ENCODE results near the gene PARS2.

Gene PARS2

GRCh38 chr1:54754486-54755285 is 9.6 kb downstream of the PARS2 start:
- in situ Hi-C loops (cut with HindIII; ENCODE audit: low pct_unique_long_range_greater_than_20kb, low sequenced_read_pairs) = no loop called here
- TF ChIP-seq JUND (IDR thresholded peaks at IDR 0.05; ENCODE audit: low read depth) = no peak
- no peak for DNase-seq (ENCODE audit: low read depth in 1 of 2, low spot score in 1 of 2)

- no peak for TF ChIP-seq JUND (IDR thresholded peaks at IDR 0.05; ENCODE audit: low read depth)
- DNase-seq (ENCODE audit: low read depth in 1 of 2, low spot score in 1 of 2) = no peak
- in situ Hi-C loops (cut with HindIII; ENCODE audit: low pct_unique_long_range_greater_than_20kb, low sequenced_read_pairs) = no loop called here
These were observed 10.3 kb downstream of the PARS2 start for GRCh38 chr1:54754045-54754444.

DNA sequence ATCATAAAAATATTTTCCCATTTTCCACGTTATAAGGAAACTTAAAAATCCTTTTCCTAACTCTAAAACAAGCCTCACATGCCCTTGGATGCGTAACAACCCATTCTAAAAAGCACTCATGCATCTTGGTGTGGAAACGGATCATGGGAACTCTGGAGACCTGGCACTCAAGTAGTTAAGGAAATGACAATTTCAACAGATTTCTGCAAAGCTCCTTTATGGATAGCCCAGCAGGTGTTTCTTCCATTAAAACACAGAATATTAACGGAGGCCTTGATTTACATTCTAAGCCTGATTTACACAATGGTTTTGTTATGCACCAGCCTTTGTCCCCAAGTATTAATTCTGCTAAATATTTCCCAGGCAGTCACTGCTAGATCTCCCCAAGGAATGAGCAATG is 12.9 kb downstream of the PARS2 start:
- DNase-seq (ENCODE audit: low read depth in 1 of 2, low spot score in 1 of 2) = no peak
- in situ Hi-C loops (cut with HindIII; ENCODE audit: low pct_unique_long_range_greater_than_20kb, low sequenced_read_pairs) = no loop called here

DNA sequence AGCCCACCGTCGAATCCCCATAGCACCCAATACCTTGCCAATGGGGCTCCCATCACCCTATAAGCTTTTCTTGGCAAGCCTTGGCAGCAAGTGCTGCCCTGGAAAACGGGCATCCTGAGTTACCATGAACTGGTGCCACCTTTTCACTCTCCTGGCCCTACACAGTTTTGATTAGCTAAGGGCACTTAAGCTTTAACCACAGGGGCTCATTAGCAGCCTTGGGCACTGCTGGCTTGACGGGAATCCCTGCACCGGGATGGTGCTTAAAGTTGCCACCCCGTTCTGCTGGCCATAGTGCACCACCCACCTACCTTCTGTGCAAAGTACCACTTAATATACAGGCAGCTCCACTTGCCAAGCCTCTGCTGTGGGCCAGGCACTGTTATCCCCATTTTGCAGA is 13.7 kb downstream of the PARS2 start:
- in situ Hi-C loops (cut with HindIII; ENCODE audit: low pct_unique_long_range_greater_than_20kb, low sequenced_read_pairs) = no loop called here
- no peak for DNase-seq (ENCODE audit: low read depth in 1 of 2, low spot score in 1 of 2)
- no peak for TF ChIP-seq JUND (IDR thresholded peaks at IDR 0.05; ENCODE audit: low read depth)

More for the DNA sequence above, 12.9 kb downstream of the PARS2 start:
- no peak for TF ChIP-seq JUND (IDR thresholded peaks at IDR 0.05; ENCODE audit: low read depth)

GRCh38 chr1:54748094-54748835 is 16.1 kb downstream of the PARS2 start:
- in situ Hi-C loops (cut with HindIII; ENCODE audit: low pct_unique_long_range_greater_than_20kb, low sequenced_read_pairs) = no loop called here
- no peak for DNase-seq (ENCODE audit: low read depth in 1 of 2, low spot score in 1 of 2)
- no peak for TF ChIP-seq JUND (IDR thresholded peaks at IDR 0.05; ENCODE audit: low read depth)

DNA sequence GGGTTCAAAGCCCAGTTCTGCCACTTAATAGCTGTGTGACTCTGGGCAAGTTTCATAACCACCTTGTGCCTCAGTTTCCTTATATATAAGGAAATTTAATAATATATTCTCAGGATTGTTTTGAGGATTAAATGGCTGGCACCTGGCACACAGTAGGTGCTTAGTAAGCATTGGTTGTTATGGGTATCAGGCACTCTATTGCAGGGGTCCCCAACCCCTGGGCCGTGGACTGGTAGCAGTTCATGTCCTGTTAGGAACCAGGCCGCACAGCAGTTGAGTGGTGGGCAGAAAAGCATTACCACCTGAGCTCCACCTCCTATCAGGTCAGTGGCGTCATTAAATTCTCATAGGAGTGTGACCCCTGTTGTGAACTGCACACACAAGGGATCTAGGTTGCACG is 18.5 kb downstream of the PARS2 start:
- TF ChIP-seq JUND (IDR thresholded peaks at IDR 0.05; ENCODE audit: low read depth) = no peak
- in situ Hi-C loops (cut with HindIII; ENCODE audit: low pct_unique_long_range_greater_than_20kb, low sequenced_read_pairs) = no loop called here
- DNase-seq (ENCODE audit: low read depth in 1 of 2, low spot score in 1 of 2) = no peak

DNA sequence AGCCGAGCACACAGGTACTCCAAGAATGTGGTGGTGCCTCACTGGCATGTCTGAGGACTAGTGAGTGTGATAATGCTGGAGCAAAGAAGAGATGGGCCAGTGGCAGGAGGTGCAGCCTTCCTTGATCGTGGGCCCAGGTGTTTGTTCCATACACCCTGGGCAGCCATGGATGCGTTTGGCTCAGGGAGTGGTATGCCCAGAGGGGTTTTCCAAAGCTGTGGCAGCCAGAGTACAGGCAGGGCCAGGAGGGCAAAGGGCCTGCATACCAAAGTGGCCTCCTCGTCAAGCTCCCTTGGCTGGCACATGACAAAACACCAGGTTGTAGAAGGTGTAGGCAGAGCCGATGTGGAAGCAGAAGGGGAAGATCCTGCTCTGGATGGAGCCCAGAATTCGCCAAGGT is 19.0 kb downstream of the PARS2 start:
- no peak for DNase-seq (ENCODE audit: low read depth in 1 of 2, low spot score in 1 of 2)
- TF ChIP-seq JUND (IDR thresholded peaks at IDR 0.05; ENCODE audit: low read depth) = no peak
- in situ Hi-C loops (cut with HindIII; ENCODE audit: low pct_unique_long_range_greater_than_20kb, low sequenced_read_pairs) = no loop called here

- no peak for DNase-seq (ENCODE audit: low read depth in 1 of 2, low spot score in 1 of 2)
- in situ Hi-C loops (cut with HindIII; ENCODE audit: low pct_unique_long_range_greater_than_20kb, low sequenced_read_pairs) = no loop called here
- TF ChIP-seq JUND (IDR thresholded peaks at IDR 0.05; ENCODE audit: low read depth) = no peak
These were observed 19.6 kb downstream of the PARS2 start for GRCh38 chr1:54744696-54745095.

- no peak for DNase-seq (ENCODE audit: low read depth in 1 of 2, low spot score in 1 of 2)
- in situ Hi-C loops (cut with HindIII; ENCODE audit: low pct_unique_long_range_greater_than_20kb, low sequenced_read_pairs) = no loop called here
- no peak for TF ChIP-seq JUND (IDR thresholded peaks at IDR 0.05; ENCODE audit: low read depth)
These were observed 20.7 kb downstream of the PARS2 start for GRCh38 chr1:54743416-54744226.

DNA sequence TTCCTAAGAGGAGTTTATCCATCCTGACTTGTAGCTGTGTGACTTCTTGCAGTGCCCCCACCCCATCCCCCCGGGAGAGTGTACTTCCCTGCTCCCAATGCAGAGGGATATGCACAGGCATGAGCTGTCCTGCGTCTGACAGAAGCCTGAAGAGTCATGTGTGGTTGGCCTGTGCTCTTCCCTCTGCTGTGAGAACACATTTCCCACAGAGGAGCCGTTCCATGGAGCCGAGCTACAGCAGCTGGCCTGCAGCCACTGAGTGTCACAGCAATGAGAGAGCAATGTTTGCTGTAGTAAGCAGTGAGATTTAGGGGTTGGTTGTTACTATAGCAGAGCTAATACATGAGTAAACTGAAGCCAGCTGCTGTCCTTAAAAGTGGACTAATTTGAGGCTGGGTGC is 22.0 kb downstream of the PARS2 start:
- TF ChIP-seq JUND (IDR thresholded peaks at IDR 0.05; ENCODE audit: low read depth) = no peak
- DNase-seq (ENCODE audit: low read depth in 1 of 2, low spot score in 1 of 2) = no peak
- in situ Hi-C loops (cut with HindIII; ENCODE audit: low pct_unique_long_range_greater_than_20kb, low sequenced_read_pairs) = no loop called here

GRCh38 chr1:54741531-54741930 is 22.8 kb downstream of the PARS2 start:
- in situ Hi-C loops (cut with HindIII; ENCODE audit: low pct_unique_long_range_greater_than_20kb, low sequenced_read_pairs) = no loop called here
- no peak for DNase-seq (ENCODE audit: low read depth in 1 of 2, low spot score in 1 of 2)
- TF ChIP-seq JUND (IDR thresholded peaks at IDR 0.05; ENCODE audit: low read depth) = no peak

DNA sequence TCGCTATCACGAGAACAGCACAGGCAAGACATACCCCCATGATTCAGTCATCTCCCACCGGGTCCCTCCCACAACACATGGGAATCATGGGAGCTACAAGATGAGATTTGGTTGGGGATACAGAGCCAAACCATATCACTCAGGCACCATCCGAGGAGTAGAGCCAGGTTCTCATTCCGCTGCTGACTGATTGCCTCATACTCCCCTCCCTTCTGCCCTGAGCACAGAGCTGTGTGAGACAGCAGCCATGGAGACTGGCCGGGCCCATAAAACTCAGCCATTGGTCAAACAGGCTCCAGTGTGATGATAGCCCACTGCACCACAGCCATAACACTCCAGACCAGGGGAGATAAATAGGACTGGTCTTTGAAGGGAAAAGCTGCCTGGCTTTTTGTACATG is 26.1 kb downstream of the PARS2 start:
- in situ Hi-C loops (cut with HindIII; ENCODE audit: low pct_unique_long_range_greater_than_20kb, low sequenced_read_pairs) = no loop called here
- TF ChIP-seq JUND (IDR thresholded peaks at IDR 0.05; ENCODE audit: low read depth) = no peak
- DNase-seq (ENCODE audit: low read depth in 1 of 2, low spot score in 1 of 2) = no peak

- no peak for TF ChIP-seq JUND (IDR thresholded peaks at IDR 0.05; ENCODE audit: low read depth)
- DNase-seq (ENCODE audit: low read depth in 1 of 2, low spot score in 1 of 2) = no peak
- in situ Hi-C loops (cut with HindIII; ENCODE audit: low pct_unique_long_range_greater_than_20kb, low sequenced_read_pairs) = no loop called here
These were observed 27.6 kb downstream of the PARS2 start for GRCh38 chr1:54736685-54737084.

Data from T47D (cell line).